Measurements from ENCODE around the gene METTL9. TPM values are rescaled to one million over a fixed set of nuclear protein-coding genes. Genes with fewer than 3 reads are reported as not detected.

Gene METTL9
- total RNA-seq, 1 experiment from 2014 or later, result 41.4 TPM

GRCh38 chr16:21589551-21589950, 9.8 kb upstream of the METTL9 start:
- Histone ChIP-seq H3K79me2 (ENCODE audit: insufficient read depth, low read length) (no peaks in the 10 kb centered on the region), H3K4me3 (replicated peaks in 1 of 2; ENCODE audit: low read depth in 1 of 2, low read length in 2 of 2) (no peak overlapping the region), H3K4me2 (ENCODE audit: low read length) (no peak overlapping the region), H3K27ac (ENCODE audit: low read depth, low read length) (no peak overlapping the region), H3K4me1 (ENCODE audit: control insufficient read depth in 1 of 2, insufficient read depth in 2 of 2, low read length in 2 of 2) (no peaks in the 10 kb centered on the region), H3K27me3 (ENCODE audit: insufficient read depth, low read length) (no peaks in the 10 kb centered on the region), H3K9me2 (ENCODE audit: insufficient read depth) (no peaks in the 10 kb centered on the region), H2AFZ (ENCODE audit: low read depth, low read length, poor library complexity, severe bottlenecking) (no peak overlapping the region), H3K36me3 (ENCODE audit: control insufficient read depth in 1 of 2, insufficient read depth in 2 of 2, low read length in 2 of 2) (no peaks in the 10 kb centered on the region), H3K9ac (ENCODE audit: low read length) (no peak overlapping the region), H3K9me3 (ENCODE audit: control insufficient read depth in 1 of 2, insufficient read depth in 1 of 2, low read depth in 1 of 2, low read length in 2 of 2) (no peaks in the 10 kb centered on the region), H4K20me1 (ENCODE audit: insufficient read depth) (no peaks in the 10 kb centered on the region)
- TF ChIP-seq MAX (IDR thresholded peaks at IDR 0.05) (no peak), ZFX (IDR thresholded peaks at IDR 0.05) (no peak), EZH2phosphoT487 (IDR thresholded peaks at IDR 0.05; ENCODE audit: borderline replicate concordance) (no peak)
- intact Hi-C loops (cut with micrococcal nuclease), result no loop called here
- RAD21 ChIA-PET (ENCODE audit: low non-redundant PET in 1 of 2, low total read pairs in 2 of 2, uncharacterized antibody in 2 of 2, unreplicated experiment in 2 of 2), result no interaction called here
- ATAC-seq (no peak), DNase-seq (ENCODE audit: low read depth, low spot score) (no peak)
- BruUV-seq (replicated peaks), result no TSS peak
- POLR2A ChIA-PET, result no interaction called here
- CTCF ChIA-PET, result no interaction called here

- H3K9ac ChIP-seq (ENCODE audit: low read length), result no peak overlapping the region
- intact Hi-C loops (cut with micrococcal nuclease), result no loop called here
- POLR2A ChIA-PET, result no interaction called here
- H3K9me2 ChIP-seq (ENCODE audit: insufficient read depth), result no peaks in the 10 kb centered on the region
- no peak overlapping the region for H3K4me2 ChIP-seq (ENCODE audit: low read length)
- H4K20me1 ChIP-seq (ENCODE audit: insufficient read depth), result no peaks in the 10 kb centered on the region
- ATAC-seq, result no peak
- H3K27me3 ChIP-seq (ENCODE audit: insufficient read depth, low read length), result no peaks in the 10 kb centered on the region
- CTCF ChIA-PET, result no interaction called here
- no TSS peak for BruUV-seq (replicated peaks)
- no peak overlapping the region for H3K4me3 ChIP-seq (replicated peaks in 1 of 2; ENCODE audit: low read depth in 1 of 2, low read length in 2 of 2)
- H3K36me3 ChIP-seq (ENCODE audit: control insufficient read depth in 1 of 2, insufficient read depth in 2 of 2, low read length in 2 of 2), result no peaks in the 10 kb centered on the region
- H3K79me2 ChIP-seq (ENCODE audit: insufficient read depth, low read length), result no peaks in the 10 kb centered on the region
- H2AFZ ChIP-seq (ENCODE audit: low read depth, low read length, poor library complexity, severe bottlenecking), result no peak overlapping the region
- H3K9me3 ChIP-seq (ENCODE audit: control insufficient read depth in 1 of 2, insufficient read depth in 1 of 2, low read depth in 1 of 2, low read length in 2 of 2), result no peaks in the 10 kb centered on the region
- no peak for DNase-seq (ENCODE audit: low read depth, low spot score)
- no peaks in the 10 kb centered on the region for H3K4me1 ChIP-seq (ENCODE audit: control insufficient read depth in 1 of 2, insufficient read depth in 2 of 2, low read length in 2 of 2)
- RAD21 ChIA-PET (ENCODE audit: low non-redundant PET in 1 of 2, low total read pairs in 2 of 2, uncharacterized antibody in 2 of 2, unreplicated experiment in 2 of 2), result no interaction called here
- H3K27ac ChIP-seq (ENCODE audit: low read depth, low read length), result no peak overlapping the region
- TF ChIP-seq POLR2A (IDR thresholded peaks at IDR 0.05; ENCODE audit: borderline replicate concordance, extremely low read depth, insufficient read depth, insufficient read length) (no peak), CTCF (IDR thresholded peaks at IDR 0.05 in 2 of 3, conservative IDR thresholded peaks at IDR 0.05 in 1 of 3; ENCODE audit: borderline replicate concordance in 1 of 3, insufficient read depth in 1 of 3, low read depth in 2 of 3, low read length in 2 of 3) (no peak), ELF1 (IDR thresholded peaks at IDR 0.05; ENCODE audit: borderline replicate concordance, low read depth) (no peak), EZH2 (IDR thresholded peaks at IDR 0.05) (no peak), ZFX (IDR thresholded peaks at IDR 0.05) (no peak), REST (IDR thresholded peaks at IDR 0.05; ENCODE audit: low read depth) (no peak), FOSL1 (IDR thresholded peaks at IDR 0.05; ENCODE audit: low read depth) (no peak), MAX (IDR thresholded peaks at IDR 0.05) (no peak), EZH2phosphoT487 (IDR thresholded peaks at IDR 0.05; ENCODE audit: borderline replicate concordance) (no peak), CBX3 (IDR thresholded peaks at IDR 0.05; ENCODE audit: low read depth) (no peak), SRF (IDR thresholded peaks at IDR 0.05; ENCODE audit: low read depth) (no peak), ZNF274 (IDR thresholded peaks at IDR 0.05; ENCODE audit: low read depth, low read length) (no peak), RAD21 (IDR thresholded peaks at IDR 0.05; ENCODE audit: low read depth) (no peak)
These were observed 9.1 kb upstream of the METTL9 start for GRCh38 chr16:21590287-21590686.
